CD4-positive, alpha-beta T cell treated with Interferon alpha-2 for 1 hour (primary cell): Measurements from ENCODE around the gene GPR15.
A peak's percentile ranks its signal among the peaks of the same experiment; 100 is the strongest.
"Not testable (repeated sequence)": the region's sequence is repeated elsewhere in the genome, so short reads cannot be mapped to it uniquely, and the experiment has no call there.

Source experiments
- DNase-seq, 2 donors: peaks; one replicate each; pipeline ENCODE4 v3.0.0-alpha.2; 2020 to 2022

Gene GPR15

GRCh38 chr3:98559769-98560168 lies 28.0 kb downstream of the GPR15 start:
- DNase-seq = not testable (repeated sequence)

GRCh38 chr3:98560911-98561310 lies 29.1 kb downstream of the GPR15 start:
- DNase-seq = no peak

DNA sequence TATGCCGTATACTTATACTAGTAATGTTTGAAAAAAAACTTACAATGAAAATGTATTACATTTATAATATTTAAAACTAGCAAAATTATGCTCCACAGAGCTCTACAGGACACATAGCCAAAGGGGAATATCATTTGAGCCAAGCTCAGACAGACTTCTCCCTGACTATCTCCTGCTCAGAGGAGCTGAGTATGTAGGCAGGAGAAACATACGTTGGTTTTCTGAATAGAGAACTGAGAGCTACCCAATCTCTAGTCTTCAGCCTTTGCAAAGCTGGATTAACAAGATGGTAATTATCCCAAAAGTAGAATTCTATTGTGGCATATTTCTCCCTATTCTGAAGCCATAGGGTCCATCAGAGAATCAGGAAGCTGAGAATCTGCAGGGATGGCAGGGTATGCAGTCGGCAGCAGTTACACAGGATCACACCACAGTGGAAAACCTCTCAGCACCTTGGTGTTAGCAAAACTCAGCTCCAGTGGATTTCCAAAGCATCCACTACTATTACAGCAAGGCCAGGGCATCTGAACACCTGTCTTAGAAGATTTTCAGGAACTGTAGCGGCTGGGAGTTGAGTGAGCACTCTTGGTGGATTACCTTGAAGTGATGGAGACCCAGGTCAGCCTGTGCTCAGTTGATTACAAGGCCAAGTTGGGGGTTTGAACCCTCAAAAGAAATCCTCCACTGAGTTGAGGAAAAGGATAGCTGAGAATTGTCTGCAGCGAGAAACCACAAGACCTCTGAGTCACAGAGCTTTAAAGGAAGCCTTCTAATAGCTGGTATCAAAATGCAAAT lies 30.1 kb downstream of the GPR15 start:
- DNase-seq = peak in 1 of 2 donors; percentile 59

DNA sequence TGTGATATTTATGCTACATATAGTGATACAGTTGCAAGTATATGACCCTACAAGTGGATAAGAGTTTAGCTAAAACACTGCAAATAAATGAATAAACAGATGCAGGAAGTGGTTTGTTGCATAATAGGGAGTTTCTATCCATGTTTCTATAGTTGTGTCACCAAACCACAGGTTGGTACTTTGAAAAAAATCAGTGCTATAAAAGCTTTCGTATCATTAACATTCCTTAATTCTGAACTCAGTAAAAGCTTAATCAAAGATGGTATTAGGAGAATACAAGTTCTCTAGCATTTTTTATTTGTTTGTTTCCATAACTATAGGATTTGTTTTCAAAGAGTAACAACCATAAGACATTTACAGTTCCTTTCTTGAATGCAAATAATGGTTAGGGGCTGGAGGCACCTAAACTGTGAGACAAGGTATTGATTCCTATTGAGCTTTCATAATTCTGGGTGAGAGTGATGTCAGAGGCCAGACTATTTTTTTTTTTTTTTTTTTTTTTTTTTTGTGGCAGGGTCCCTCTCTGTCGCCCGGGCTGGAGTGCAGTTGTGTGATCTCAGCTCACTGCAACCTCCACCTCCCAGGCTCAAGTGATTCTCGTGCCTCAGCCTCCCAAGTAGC lies 32.0 kb downstream of the GPR15 start:
- peak in 1 of 2 donors; percentile 79 for DNase-seq

- DNase-seq = peak; percentile 25 to 77
These were observed 32.7 kb downstream of the GPR15 start for GRCh38 chr3:98564282-98565005.

DNA sequence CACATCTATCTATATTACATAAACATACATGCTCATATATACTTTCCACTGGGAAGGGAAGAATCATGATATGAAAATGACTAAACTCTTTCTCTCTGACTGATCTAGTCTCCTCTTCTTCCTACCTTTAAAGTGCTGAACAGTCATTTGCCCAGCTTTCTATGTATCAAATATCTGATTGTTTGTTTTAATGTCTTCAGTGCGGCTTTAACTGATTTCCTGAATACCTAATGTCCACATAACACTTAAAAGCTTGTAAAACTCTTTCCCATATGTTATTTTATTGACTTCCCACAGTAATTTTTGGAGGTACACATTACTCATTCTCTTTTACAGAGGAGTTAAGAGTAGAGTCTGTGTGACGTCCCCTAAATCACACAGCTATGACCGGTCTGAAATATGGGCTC lies 33.5 kb downstream of the GPR15 start:
- no peak for DNase-seq

GRCh38 chr3:98565843-98566242 lies 34.1 kb downstream of the GPR15 start:
- DNase-seq = no peak

DNA sequence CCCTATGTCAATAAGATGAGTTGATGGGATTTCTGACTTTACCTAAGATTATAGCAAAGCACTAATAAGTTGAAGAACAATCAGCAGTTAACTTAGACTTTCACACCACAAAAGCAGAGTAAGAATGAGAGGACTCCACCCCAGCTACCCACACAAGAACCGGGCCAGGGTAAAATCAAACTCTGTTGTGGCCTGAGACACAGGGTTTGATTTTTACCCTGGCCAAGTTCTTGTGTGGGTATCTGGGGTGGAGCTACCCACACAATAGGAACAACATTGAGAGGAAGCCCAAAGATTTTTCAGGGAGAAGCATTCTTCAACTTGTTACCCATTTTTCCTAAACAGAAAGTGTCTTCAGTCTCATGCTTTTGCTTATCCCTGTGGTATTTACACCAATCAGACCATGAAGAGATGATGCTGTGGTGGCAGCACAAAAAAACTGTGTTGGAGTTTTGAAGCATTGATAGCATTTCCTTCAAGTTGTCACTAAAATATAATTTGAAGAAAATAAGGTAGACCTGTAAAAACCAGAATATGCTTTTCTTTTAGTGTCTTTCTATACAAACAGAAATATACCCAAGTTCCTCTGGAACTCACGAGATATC lies 36.0 kb downstream of the GPR15 start:
- no peak for DNase-seq

GRCh38 chr3:98568402-98568801 lies 36.6 kb downstream of the GPR15 start:
- DNase-seq = no peak

GRCh38 chr3:98573181-98573728 lies 41.5 kb downstream of the GPR15 start:
- DNase-seq = peak in 1 of 2 donors; percentile 60

DNA sequence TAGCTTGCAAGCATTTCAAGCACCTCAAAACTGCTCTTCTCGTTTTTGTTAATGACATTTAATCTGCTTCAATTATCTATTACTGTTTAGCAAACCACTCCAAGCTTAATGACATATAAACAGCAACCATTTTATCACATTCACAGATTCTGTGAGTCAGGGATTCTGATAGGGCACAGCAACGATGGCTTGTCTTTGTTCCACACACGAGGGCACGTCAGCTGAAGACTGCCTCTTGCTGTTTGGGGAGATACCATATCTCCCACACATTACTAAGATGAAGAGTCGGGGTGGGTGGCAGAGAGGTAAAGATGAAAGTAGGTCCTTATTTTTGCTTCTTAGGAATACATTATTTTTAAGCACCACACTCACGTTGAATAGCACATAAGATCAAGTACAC lies 42.4 kb downstream of the GPR15 start:
- DNase-seq = no peak

GRCh38 chr3:98577178-98577895 lies 45.6 kb downstream of the GPR15 start:
- no peak for DNase-seq

- DNase-seq = no peak
These were observed 48.9 kb downstream of the GPR15 start for GRCh38 chr3:98580401-98581386.

GRCh38 chr3:98581474-98581873 lies 49.7 kb downstream of the GPR15 start:
- no peak for DNase-seq

DNA sequence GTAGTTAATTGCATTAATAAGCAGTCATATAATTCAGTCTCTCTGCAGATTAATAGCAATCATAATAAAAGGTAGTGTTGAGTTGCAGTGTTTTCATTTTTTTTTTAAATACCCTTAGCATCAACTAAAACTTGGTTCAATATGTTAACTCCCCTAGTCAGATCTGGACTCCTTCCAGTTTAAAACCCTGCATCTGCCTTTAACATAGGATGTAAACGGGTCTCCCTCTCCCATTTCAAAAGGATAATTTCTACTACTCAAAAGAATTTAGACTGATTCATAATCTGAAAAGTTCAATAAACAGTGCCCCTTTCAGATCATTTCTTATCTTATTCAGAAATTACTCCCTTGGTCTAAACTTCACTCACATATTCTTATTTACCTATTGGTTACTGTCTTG lies 50.3 kb downstream of the GPR15 start:
- DNase-seq = no peak

DNA sequence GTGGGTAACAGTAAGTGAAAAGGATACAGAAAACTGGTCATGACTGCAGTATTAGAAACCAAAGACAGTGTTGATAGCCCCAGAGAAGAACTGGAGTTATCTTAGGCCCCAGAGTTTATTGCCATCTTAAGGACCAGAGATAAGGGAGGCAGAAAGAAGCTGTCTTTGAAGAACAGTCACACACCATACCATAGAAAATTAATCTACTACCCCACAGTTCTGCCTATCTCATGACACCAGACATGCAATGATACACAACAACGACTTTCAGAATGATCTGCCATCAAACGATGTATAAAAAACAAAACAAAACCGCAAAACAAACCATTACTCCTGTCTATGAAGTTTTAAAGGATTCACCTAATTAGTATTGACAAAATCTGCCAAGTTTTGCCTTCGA lies 52.0 kb downstream of the GPR15 start:
- no peak for DNase-seq
